ENCODE results near the gene APOL5. TPM values are rescaled to one million over a fixed set of nuclear protein-coding genes. Genes with fewer than 3 reads are reported as not detected.

The APOL5 gene
- total and polyA plus RNA-seq, 2 donors (not counting 1 experiment from before 2014, with no cell fraction given) = 0.06 TPM; not detected in 1

DNA sequence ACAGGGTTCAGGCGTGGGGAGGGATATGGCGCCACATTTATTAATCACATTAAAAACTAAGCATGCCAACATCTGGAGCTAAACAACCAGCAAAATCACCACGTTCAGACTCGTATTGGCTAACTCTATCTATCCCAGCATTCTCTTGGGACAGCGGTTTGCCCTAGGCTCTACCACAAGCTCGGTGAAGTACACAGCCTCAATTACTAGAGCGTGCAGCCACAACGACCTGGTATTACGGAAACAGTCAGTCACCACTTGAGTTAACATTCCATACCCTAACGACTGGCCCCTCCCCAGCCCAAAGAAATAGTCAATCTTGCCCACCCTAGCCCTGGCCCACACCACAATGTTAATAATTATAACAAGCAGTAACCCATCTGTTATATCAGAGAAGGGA, 32.1 kb downstream of the APOL5 start:
- Histone ChIP-seq H3K9ac (ENCODE audit: insufficient read depth, low read length) (no peak overlapping the region), H3K9me3 (ENCODE audit: control insufficient read depth, insufficient read depth, low read depth, low read length) (no peaks in the 10 kb centered on the region), H3K36me3 (ENCODE audit: control insufficient read depth, insufficient read depth, low read length) (peaks cover 9% of the 10 kb centered on the region), H3K4me2 (ENCODE audit: extremely low read depth, insufficient read depth, low read length) (no peak overlapping the region), H3K4me1 (ENCODE audit: control insufficient read depth, extremely low read depth, insufficient read depth, low read length) (peaks cover 7% of the 10 kb centered on the region), H3K79me2 (ENCODE audit: control insufficient read depth, insufficient read depth, low read length) (peaks cover 5% of the 10 kb centered on the region), H4K20me1 (ENCODE audit: control insufficient read depth, extremely low read depth, insufficient read depth, low read length) (no peaks in the 10 kb centered on the region), H3K4me3 (replicated peaks in 1 of 4; ENCODE audit: control extremely low read depth in 1 of 4, insufficient read depth in 1 of 4, low read depth in 3 of 4, low read length in 4 of 4) (no peak overlapping the region), H3K27me3 (ENCODE audit: control insufficient read depth, insufficient read depth, low read length) (no peaks in the 10 kb centered on the region), H3K27ac (ENCODE audit: insufficient read depth, low read length) (no peak overlapping the region), H2AFZ (ENCODE audit: low read length) (no peak overlapping the region)
- TF ChIP-seq CTCF (conservative IDR thresholded peaks at IDR 0.05 in 1 of 2, IDR thresholded peaks at IDR 0.05 in 1 of 2; ENCODE audit: low read depth in 1 of 2, low read length in 2 of 2) = no peak
- TF ChIP-seq EZH2 (IDR thresholded peaks at IDR 0.05; ENCODE audit: low read length, missing control alignments) = no peak
- peak in 1 of 2 donors; percentile 35 for DNase-seq (ENCODE audit: low read depth in 2 of 2)

GRCh38 chr22:35752006-35752862, 34.6 kb downstream of the APOL5 start:
- Histone ChIP-seq H3K4me1 (ENCODE audit: control insufficient read depth, extremely low read depth, insufficient read depth, low read length) (peaks cover 4% of the 10 kb centered on the region), H3K79me2 (ENCODE audit: control insufficient read depth, insufficient read depth, low read length) (peaks cover 1% of the 10 kb centered on the region), H3K4me2 (ENCODE audit: extremely low read depth, insufficient read depth, low read length) (no peak overlapping the region), H4K20me1 (ENCODE audit: control insufficient read depth, extremely low read depth, insufficient read depth, low read length) (no peaks in the 10 kb centered on the region), H3K36me3 (ENCODE audit: control insufficient read depth, insufficient read depth, low read length) (peaks cover 5% of the 10 kb centered on the region), H3K9me3 (ENCODE audit: control insufficient read depth, insufficient read depth, low read depth, low read length) (no peaks in the 10 kb centered on the region), H2AFZ (ENCODE audit: low read length) (no peak overlapping the region), H3K4me3 (replicated peaks in 1 of 4; ENCODE audit: control extremely low read depth in 1 of 4, insufficient read depth in 1 of 4, low read depth in 3 of 4, low read length in 4 of 4) (no peak overlapping the region), H3K27me3 (ENCODE audit: control insufficient read depth, insufficient read depth, low read length) (no peaks in the 10 kb centered on the region), H3K27ac (ENCODE audit: insufficient read depth, low read length) (no peak overlapping the region), H3K9ac (ENCODE audit: insufficient read depth, low read length) (no peak overlapping the region)
- DNase-seq (ENCODE audit: low read depth in 2 of 2) = no peak
- TF ChIP-seq EZH2 (IDR thresholded peaks at IDR 0.05; ENCODE audit: low read length, missing control alignments) = no peak
- no peak for TF ChIP-seq CTCF (conservative IDR thresholded peaks at IDR 0.05 in 1 of 2, IDR thresholded peaks at IDR 0.05 in 1 of 2; ENCODE audit: low read depth in 1 of 2, low read length in 2 of 2)

DNA sequence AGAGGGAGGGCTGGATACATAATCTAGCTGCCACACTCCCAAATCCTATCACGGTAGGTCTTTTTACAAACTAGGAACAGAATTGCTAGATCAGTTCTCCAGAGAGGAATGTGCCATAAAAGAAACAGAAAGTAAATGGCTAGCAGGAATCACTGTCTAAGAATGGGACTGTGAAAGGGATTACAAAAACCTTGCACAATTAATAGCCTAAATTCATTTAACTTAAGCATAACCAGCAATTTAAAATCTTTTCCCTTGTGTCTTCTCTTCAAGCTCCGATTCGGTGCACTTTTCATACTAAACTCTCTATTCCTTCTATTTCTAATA, 35.2 kb downstream of the APOL5 start:
- Histone ChIP-seq H3K79me2 (ENCODE audit: control insufficient read depth, insufficient read depth, low read length) (peaks cover 1% of the 10 kb centered on the region), H3K4me3 (replicated peaks in 1 of 4; ENCODE audit: control extremely low read depth in 1 of 4, insufficient read depth in 1 of 4, low read depth in 3 of 4, low read length in 4 of 4) (no peak overlapping the region), H4K20me1 (ENCODE audit: control insufficient read depth, extremely low read depth, insufficient read depth, low read length) (no peaks in the 10 kb centered on the region), H3K9ac (ENCODE audit: insufficient read depth, low read length) (no peak overlapping the region), H3K36me3 (ENCODE audit: control insufficient read depth, insufficient read depth, low read length) (peaks cover 5% of the 10 kb centered on the region), H3K27me3 (ENCODE audit: control insufficient read depth, insufficient read depth, low read length) (no peaks in the 10 kb centered on the region), H3K4me1 (ENCODE audit: control insufficient read depth, extremely low read depth, insufficient read depth, low read length) (peaks cover 2% of the 10 kb centered on the region), H3K9me3 (ENCODE audit: control insufficient read depth, insufficient read depth, low read depth, low read length) (no peaks in the 10 kb centered on the region), H3K4me2 (ENCODE audit: extremely low read depth, insufficient read depth, low read length) (no peak overlapping the region), H3K27ac (ENCODE audit: insufficient read depth, low read length) (no peak overlapping the region), H2AFZ (ENCODE audit: low read length) (no peak overlapping the region)
- TF ChIP-seq CTCF (conservative IDR thresholded peaks at IDR 0.05 in 1 of 2, IDR thresholded peaks at IDR 0.05 in 1 of 2; ENCODE audit: low read depth in 1 of 2, low read length in 2 of 2) (no peak), EZH2 (IDR thresholded peaks at IDR 0.05; ENCODE audit: low read length, missing control alignments) (no peak)
- DNase-seq (ENCODE audit: low read depth in 2 of 2) = no peak
